HG03460 (cell line): Measurements from ENCODE around the gene TRDMT1.

Experiments
- ATAC-seq: cut with Tn5 transposase; IDR thresholded peaks from one replicate; pipeline ENCODE4 v1.9.1; 2021; ENCODE audit not compliant: unreplicated experiment

The TRDMT1 gene

DNA sequence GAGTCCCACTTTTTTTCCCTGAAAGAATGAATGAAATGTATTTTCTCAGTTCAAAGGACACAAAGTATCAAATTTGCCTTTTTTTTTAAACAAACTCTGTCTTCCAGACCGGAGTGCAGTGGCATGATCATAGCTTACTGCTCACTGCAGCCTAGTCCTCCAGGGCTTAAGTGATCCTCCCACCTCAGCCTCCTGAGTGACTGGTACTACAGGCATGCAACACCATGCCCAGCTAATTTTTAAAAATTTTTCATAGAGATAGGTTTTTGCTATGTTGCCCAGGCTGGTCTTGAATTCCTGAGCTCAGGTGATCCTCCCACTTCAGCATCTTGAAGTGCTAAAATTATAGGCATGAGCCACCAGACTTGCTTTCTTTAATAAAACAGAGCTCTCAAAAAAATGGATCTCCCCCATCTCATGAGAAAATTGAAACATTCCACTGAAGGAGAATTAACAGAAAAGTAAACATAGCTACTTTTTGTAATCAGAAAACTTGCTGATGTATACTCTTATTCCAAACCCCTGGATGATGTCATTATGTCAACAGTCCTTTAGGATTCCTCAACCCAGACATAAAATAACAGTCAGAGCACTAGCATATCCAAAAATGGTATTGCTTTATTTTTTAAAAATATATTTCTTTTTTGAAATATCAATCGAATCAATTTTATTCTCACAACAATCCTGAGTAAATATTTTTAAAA, 12.3 kb upstream of the TRDMT1 start:
- ATAC-seq = no peak

DNA sequence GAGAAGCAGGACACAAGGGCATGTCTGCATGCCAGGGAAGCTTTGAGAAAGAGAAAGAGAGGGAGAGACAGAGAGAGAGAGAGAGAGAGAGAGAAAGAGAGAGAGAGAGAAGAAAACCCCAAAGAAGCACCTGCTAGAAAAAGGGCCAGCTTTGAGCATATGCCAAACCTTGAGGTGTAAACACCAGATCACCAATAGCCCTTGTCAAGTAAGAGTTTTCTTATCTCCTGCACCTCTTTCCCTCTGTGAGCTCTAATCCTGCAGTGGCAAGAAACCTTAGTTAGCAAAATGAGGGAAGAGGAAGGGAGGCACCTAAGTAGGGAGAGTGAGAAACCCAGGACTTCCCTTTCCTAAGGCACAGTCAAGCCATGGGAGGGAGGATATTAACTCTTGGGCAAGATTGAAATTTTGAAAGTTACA, 11.3 kb upstream of the TRDMT1 start:
- ATAC-seq = no peak

DNA sequence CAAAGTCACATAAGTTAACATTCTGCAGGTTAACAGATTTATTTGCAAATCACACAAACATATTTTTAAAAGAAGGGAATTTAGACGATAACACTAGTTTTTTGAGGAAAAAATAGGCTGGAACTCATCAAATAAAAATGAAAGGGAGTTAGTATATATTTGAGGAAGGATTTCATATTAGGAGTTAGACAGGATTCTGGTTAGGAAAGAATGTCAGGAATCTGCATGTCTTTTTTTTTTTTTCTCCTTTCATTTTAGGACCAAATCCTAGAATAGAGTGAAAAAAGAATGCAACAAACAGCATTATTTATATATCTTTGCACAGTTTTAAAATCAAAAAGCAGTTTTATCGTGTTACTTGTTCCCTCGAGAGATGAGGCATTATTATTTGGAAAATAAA, 8.9 kb upstream of the TRDMT1 start:
- no peak for ATAC-seq

DNA sequence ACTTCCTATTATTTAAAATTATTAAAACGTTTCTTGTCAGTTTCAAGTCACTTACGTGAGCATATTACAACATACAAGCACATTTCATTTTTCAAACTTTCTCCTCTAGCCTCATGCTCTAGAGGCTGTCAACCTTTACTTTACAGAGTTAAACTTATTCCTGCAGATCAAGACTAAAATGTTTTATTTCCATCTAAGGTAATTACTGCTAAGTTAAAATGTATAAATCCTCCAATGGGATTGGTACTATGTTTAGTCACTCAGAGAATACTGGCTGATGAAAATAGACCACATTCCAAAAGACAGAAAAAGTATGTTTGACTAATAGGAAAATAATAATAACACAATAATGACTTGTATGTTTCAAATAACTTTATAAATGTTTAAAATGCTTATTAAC, 8.4 kb upstream of the TRDMT1 start:
- ATAC-seq = no peak

DNA sequence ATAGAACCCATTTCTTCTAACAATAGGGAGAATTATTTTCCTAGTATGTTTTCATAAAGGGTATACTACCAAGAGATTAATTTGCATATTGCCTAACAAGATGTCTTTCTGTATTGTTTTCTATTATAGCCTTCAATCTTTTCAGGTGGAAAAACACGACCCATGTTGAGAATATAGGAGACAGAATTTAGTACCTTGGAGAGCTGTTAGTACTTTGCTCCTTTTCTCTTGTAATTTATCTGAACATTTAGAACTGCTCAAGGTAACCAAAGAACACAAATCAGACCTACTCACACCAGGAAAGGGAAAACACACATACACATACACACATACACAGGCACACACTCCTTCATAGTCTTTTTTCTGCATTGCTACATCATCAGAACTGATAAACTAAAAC, 7.8 kb upstream of the TRDMT1 start:
- ATAC-seq = no peak

DNA sequence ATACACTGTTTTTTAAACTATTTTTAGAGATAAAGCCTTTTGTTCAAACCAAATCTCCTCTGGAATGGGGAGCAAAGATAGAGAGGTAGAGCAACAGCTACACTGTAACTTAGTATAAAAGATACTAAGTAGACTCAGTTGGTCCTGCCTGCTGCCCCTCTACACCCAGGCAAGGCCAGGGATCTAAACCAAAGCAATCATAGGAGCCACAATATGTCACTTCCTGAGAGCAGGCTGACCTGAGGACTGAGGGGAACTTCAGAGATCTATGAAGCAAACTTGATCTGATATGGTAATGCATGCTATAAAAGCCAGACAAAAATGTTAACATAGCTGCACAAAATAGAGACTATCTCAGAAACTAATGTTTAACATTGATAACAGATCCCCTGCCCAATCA, 7.0 kb upstream of the TRDMT1 start:
- ATAC-seq = no peak

DNA sequence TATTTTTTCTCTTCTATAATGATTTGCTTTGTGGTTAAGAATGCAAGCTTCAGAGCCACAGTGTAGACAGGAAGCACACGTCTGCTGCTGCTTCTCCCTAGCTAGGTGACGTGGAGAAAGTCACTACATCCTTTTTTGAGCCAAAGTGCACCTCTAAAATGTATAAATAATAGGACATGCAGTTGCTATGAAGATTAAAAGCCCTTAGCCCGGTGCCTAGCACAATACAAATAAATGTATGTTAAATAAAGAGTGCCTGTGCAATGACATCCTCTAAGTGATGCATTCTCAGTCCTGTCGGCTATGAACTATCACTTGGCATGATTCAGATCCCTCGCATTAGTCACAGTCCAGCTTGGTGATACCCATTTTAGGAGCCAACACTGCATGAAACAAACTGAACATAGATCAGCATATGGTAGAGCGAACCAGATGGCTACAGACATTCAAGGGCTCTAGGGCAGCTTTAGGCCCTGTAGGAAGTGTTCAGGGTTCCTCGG, 4.8 kb upstream of the TRDMT1 start:
- ATAC-seq = peak; percentile 58

DNA sequence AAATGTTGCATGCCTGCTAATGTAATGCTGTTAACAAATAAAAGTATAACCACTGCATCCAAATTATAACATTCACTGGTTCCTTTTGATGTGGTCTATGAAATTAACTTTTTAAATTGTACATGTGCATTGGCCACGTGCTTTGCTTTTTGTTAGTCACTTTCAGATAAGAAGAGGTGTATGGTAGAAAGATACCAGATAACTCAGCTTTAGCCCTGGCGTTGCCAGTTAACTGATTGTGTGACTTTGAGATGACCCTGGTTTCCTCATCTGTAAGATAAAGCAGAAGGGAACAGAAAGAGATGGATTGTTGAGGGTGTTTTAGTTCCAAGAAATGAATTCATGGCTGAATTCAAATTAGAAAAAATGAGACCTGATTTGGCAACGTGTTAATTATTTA, 1.9 kb upstream of the TRDMT1 start:
- ATAC-seq = no peak

DNA sequence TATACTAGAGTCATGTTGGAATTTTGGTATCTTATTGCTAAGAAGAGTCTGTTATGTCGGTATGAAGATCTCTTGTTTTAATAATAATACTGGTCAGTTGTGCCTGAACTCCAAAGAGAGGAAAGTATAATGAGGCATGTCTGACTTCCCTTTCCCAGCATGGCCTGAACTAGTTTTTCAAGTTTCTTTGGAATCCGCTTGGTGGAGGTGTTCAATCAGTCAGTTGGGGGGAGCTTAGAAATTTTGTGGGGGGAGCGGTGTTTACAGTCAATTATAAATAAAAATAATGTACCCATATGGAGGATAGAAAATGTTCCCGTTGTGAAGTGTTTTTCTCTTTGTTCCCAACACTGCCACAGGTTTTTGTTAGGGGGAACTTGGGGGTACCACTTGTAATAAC, 1.5 kb upstream of the TRDMT1 start:
- no peak for ATAC-seq

DNA sequence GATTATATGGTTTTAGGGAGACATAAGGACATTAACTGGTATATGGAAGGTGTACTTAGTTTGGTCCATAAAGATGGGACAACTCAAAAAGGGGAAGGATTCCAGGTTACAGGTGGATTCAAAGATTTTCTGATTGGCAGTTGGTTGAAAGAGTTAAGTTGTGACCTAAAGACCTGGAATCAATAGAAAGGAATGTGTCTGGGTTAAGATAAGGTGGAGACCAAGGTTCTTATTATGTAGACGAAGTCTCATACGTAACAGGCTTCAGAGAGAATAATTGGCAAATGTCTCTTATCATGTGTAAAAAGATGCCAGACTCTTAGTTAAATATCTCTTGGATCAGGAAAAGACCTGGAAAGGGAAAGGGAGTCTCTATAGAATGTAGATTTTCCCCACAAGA, 1.0 kb upstream of the TRDMT1 start:
- no peak for ATAC-seq

DNA sequence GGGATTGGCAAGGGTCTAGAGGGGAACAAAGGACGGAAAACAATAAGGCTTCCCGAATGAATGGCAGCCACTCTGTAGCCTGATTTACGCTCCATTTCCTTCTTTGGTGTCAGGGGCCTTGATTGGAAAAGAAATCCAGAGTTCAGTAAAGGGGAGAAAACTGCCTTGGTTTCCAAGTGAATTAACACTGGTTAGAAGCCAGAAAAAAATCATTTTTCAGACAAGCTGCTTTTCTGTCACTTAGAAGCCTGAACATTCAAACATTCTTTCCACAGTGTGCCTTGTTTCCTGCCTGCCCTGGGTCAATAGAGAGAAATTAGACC, 283 bp upstream of the TRDMT1 start:
- no peak for ATAC-seq

DNA sequence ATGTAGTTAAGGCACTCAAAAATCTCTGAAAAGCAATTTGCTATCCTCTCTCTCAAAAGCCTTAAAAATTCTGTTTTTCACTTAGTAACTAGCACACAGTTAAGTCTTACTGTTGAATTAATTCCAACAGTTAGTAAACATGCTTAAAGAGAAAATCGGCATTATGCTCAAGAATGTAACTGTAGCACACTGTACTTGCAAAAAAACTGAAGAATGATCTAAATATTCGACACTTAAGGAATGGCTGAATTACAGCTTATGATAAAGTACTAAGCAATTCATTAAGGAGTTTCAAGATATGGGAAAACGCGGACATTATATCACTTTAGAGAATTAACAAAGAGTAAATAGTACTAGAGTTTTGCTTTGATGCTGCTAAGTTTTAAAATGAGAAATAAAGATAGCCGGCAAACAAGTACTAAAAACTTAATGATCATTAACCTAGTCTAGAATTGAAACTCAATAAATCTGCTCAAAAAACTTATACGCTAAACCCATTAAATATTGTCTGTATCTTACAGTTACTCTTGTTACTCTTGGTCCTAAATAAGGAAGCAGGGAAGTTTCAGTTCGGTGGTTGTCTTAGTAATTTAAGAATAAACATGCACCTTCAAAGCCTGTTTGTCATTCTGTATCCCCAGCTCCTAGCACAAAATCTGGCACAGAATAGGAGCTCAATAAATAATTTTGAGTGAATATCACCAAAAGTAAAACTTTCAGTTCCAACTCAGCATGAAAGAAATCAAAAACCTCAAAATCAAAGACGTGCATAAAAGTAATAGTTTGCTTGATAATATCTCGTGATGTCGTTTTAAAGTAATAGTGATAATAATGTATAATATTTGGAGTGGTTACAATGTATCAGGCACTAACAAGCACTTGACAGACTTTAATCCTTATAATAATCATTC, 1.2 kb downstream of the TRDMT1 start:
- no peak for ATAC-seq

DNA sequence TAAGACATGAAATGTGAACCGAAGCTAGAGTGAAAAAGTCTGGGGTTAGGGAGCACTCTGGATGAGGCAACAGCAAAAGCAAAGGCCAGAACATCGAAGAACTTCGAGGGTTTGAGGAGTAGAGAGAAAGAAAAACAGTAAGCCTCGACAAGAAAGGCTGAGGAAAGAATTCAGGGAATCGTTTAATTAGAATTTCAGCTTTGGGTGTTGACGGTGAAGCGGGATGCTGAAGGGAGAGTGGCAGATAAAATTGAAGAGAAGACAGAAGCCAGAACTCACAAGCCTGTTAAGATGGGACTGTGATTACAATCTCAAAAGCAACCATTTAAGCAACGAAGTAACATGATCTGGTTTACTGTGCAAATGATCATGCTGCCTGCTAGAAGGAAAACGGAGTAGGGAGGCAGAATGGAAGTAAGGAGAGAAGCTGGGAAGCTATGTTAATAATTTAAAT, 2.1 kb downstream of the TRDMT1 start:
- no peak for ATAC-seq

DNA sequence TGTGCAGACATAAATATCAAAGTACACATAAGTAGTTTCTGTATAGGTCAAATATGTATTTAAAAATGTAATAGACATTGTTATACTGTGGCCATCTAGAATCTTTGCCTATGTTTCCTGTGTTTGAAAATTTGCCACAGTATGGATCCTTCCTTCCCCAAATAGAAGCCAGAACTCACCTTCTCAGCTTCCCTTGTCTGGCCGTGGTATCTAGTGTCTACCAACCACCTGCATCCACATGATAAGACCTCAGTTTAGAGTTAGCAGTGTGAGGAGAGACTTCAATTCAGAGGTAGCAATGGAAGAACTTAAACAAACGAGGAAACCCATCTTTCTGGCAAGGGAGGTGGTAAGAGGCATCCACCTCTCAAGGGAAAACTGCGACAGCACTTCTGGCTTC, 4.9 kb downstream of the TRDMT1 start:
- ATAC-seq = no peak

DNA sequence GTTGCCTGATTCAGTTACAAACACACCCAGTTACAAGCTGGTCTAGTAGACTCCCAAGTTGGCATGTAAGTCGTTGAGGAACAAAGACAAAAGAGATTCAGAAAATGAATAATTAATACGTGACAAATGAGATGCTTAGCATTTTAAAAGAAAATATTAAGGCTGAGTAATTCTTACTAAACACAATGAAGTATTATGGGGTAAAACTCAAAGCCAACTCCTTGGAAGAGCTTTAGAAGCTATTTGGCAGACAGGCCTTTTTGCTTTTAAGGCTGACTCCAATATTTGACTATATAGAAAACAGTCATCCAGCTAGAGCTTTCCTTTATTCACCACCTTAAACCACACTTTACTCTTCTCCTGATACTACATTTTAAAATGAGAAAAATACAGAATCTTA, 5.4 kb downstream of the TRDMT1 start:
- no peak for ATAC-seq

DNA sequence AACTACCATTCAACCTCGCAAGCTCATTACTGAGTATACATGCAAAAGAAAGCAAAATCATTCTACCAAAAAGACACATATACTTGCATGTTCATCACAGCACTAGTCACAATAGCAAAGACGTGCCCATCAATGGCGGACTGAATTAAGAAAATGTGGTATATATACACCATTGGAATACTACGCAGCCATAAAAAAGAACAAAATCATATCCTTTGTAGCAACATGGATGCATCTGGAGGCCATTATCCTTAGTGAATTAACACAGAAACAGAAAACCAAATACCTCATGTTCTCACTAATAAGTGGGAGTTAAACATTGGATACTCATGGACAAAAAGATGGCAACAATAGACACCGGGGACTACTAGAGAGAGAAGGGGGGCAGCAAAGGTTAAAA, 6.4 kb downstream of the TRDMT1 start:
- no peak for ATAC-seq

DNA sequence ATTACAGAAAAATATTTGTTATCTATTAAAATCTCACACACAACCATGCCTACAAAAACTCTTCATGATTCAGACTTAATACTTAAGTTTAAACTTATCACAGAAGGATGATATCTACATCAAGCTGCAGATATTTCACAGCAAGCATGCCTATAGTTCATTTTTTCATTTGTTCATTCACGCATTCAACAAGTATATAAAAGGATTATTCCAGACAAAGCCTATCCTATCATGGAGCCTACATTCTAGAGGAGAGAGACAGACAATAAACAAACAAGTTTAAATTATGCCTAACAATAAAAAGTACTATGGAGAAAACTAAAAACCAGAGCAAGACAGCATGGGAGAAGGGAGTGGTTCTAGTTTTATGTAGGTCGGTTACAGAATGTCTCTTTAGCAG, 10.9 kb downstream of the TRDMT1 start:
- ATAC-seq = no peak

DNA sequence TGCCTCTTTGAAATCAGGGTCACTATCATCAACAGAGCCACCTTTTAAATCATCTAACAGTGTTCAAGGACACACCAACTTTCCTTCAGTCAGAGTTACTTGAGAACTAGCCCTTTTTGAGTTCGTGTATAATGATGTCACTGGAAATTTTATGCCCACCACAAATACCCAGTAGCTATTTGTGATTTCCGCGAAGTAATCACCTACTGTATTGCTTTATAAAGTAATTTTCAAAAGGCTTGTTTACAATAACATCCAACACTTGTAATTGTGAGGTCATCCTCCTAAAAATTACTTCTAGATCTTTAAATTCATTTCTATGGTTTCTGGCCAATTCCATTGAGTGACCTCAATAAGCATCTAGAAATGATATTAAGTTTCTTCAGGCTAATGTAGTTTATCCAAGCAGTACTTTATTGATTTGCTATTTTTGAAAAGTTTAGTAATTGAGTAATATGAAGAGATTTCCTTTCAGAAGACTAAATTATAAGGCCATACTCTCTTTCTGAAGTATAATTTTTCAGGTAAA, 12.8 kb downstream of the TRDMT1 start:
- ATAC-seq = no peak

DNA sequence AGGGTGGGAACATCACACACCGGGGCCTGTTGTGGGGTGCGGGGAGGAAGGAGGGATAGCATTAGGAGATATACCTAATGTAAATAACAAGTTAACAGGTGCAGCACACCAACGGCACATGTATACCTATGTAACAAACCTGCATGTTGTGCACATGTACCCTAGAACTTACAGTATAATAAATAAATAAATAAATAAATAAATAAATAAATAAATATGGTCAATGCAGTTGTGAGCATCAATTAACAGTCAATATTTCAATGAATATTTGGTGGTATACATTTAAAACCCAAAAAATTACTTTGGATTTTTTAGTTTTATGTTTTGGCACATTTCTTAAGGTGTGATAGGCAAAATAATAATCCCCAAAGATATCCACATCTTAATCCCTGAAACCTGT, 15.6 kb downstream of the TRDMT1 start:
- no peak for ATAC-seq

DNA sequence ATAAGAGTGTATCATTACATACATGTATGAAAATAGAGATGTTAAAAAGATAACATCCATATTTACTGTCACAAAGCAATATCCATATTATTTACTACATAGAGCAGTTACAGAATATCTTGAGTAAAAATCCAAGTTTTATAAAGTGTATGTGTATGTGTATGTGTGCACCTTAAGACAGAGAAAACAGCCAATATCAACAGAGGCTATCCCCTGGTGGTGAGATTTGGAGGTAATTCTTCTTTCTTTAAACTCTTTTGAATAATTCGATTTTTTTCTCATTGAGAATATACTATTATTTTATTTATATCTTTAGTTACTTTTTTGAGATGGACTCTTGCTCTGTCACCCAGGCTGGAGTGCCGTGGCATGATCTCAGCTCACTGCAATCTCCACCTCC, 18.4 kb downstream of the TRDMT1 start:
- no peak for ATAC-seq

DNA sequence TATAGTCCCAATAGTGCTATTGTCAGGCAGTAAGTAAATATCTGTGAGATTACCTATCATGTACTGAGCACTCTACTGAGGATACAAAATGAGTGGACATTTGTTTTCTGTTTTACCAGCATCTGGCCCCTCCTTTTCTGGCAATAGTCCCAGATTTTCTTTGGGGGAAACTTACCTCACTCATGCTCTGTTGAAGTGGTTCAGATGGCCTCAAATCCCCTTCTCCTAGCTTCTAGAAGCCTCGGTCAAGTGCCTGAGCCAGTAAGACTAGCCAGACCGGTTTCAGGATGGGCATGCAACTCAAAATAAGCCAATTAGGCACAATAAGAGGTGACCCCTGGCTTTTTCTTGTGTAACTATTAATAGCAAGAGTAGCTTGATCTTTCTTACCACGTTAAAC, 19.7 kb downstream of the TRDMT1 start:
- no peak for ATAC-seq

DNA sequence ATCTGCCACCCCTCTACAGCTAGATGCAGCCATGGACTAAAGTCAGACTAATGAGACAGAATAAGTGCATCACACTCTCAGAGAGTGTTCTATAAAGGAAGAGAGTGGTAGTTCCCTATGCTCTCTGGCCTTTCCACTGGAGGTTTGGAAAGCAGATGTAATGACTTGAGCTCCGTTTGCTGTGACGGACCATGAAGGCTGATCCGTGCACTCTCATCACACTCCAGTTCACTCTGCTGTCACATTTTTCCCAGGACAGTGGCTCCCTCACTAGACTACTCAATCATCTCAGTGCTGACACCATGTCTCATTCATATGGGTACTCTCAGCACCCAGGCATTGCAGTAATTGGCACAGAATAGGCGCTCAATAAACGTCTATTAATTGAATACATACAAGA, 20.4 kb downstream of the TRDMT1 start:
- ATAC-seq = no peak
